A549 treated with CpdA at 1 μM for 4 hours (cell line): ENCODE data around the gene POLR2A. TPM values are rescaled to one million over a fixed set of nuclear protein-coding genes. Genes with fewer than 3 reads are reported as not detected.

Source experiments
- total RNA-seq: library from RNA; stranded (reverse); fragments of 200-300 nt; extraction: Qiagen RNA extraction; gene quantifications from 5 replicates; pipeline ENCODE4 v1.2.3, GENCODE V29; 2022; ENCODE audit warnings: low read depth

Gene POLR2A
- total RNA-seq, result 74.3 to 88.3 TPM (median 80.0 TPM) in 5 replicates

GRCh38 chr17:7484067-7484918, at the start of gene POLR2A:
TSS of gene POLR2A (plus strand) at chr17:7484366.

GRCh38 chr17:7439462-7440112, 44.6 kb upstream of the POLR2A start, which contains the start of gene FGF11:
TSS of gene FGF11 (plus strand) at chr17:7439512. CDS start at chr17:7439621, 109 bp downstream.

GRCh38 chr17:7444682-7445618, 39.2 kb upstream of the POLR2A start, which contains the start of gene CHRNB1:
TSS of gene CHRNB1 (plus strand) at chr17:7445061. CDS start at chr17:7445128, 67 bp downstream.

GRCh38 chr17:7479213-7480088, 4.7 kb upstream of the POLR2A start, which contains the start of gene ZBTB4:
TSS of gene ZBTB4 (minus strand) at chr17:7479631. CDS start at chr17:7466801, 12,830 bp downstream.

GRCh38 chr17:7481275-7481674, 2.9 kb upstream of the POLR2A start, which contains the start of gene SLC35G6:
TSS of gene SLC35G6 (plus strand) at chr17:7481446. CDS start at chr17:7481517, 71 bp downstream.

GRCh38 chr17:7548585-7549400, 64.6 kb downstream of the POLR2A start, which contains the start of gene TNFSF12:
TSS of gene TNFSF12 (plus strand) at chr17:7549058. CDS start at chr17:7549154, 96 bp downstream.

Other genes starting within 250 kb of the POLR2A start
- 28.0 to 42.0 TPM (median 34.1 TPM) in 5 replicates for gene DVL2, start 249.8 kb upstream of the POLR2A start, total RNA-seq
- gene PHF23, start 244.9 kb upstream of the POLR2A start, total RNA-seq, result 83.9 to 111 TPM (median 93.1 TPM) in 5 replicates
- 651 to 801 TPM (median 727 TPM) in 5 replicates for gene GABARAP, start 241.9 kb upstream of the POLR2A start, total RNA-seq
- 214 to 254 TPM (median 242 TPM) in 5 replicates for gene CTDNEP1, start 232.6 kb upstream of the POLR2A start, total RNA-seq
- 117 to 137 TPM (median 127 TPM) in 5 replicates for gene ELP5, start 232.2 kb upstream of the POLR2A start, total RNA-seq
- gene CLDN7, start 221.9 kb upstream of the POLR2A start, total RNA-seq, result 0.54 to 0.90 TPM (median 0.62 TPM) in 5 replicates
- 0.13 to 0.29 TPM (median 0.24 TPM) in 5 replicates for gene SLC2A4, start 202.6 kb upstream of the POLR2A start, total RNA-seq
- gene YBX2, start 189.7 kb upstream of the POLR2A start, total RNA-seq, result 0.45 to 0.97 TPM (median 0.60 TPM) in 4 of 5 replicates, not detected in the other
- 1,623 to 1,819 TPM (median 1,736 TPM) in 5 replicates for gene EIF5A, start 176.7 kb upstream of the POLR2A start, total RNA-seq
- 91.6 to 105 TPM (median 99.8 TPM) in 5 replicates for gene GPS2, start 169.0 kb upstream of the POLR2A start, total RNA-seq
- gene NEURL4, start 155.0 kb upstream of the POLR2A start, total RNA-seq, result 24.3 to 33.5 TPM (median 29.7 TPM) in 5 replicates
- gene ACAP1, start 147.8 kb upstream of the POLR2A start, total RNA-seq, result 1.9 to 7.2 TPM (median 3.1 TPM) in 5 replicates
- gene KCTD11, start 132.2 kb upstream of the POLR2A start, total RNA-seq, result 11.9 to 16.4 TPM (median 13.3 TPM) in 5 replicates
- gene TMEM95, start 129.2 kb upstream of the POLR2A start, total RNA-seq, result not detected in 5 replicates
- 1.5 to 2.4 TPM (median 1.8 TPM) in 5 replicates for gene TNK1, start 103.3 kb upstream of the POLR2A start, total RNA-seq
- gene PLSCR3, start 89.8 kb upstream of the POLR2A start, total RNA-seq, result 36.7 to 43.5 TPM (median 37.7 TPM) in 5 replicates
- 181 to 224 TPM (median 197 TPM) in 5 replicates for gene TMEM256, start 80.3 kb upstream of the POLR2A start, total RNA-seq
- 14.2 to 20.2 TPM (median 17.0 TPM) in 5 replicates for gene NLGN2, start 76.5 kb upstream of the POLR2A start, total RNA-seq
- gene SPEM1, start 64.0 kb upstream of the POLR2A start, total RNA-seq, result 0.09 TPM in 1 of 5 replicates, not detected in the others
- gene SPEM2, start 58.8 kb upstream of the POLR2A start, total RNA-seq, result 0.10 to 0.14 TPM in 2 of 5 replicates, not detected in the others
- 0.01 to 0.04 TPM in 2 of 5 replicates, not detected in the others for gene SPEM3, start 55.5 kb upstream of the POLR2A start, total RNA-seq
- gene TMEM102, start 48.9 kb upstream of the POLR2A start, total RNA-seq, result 9.6 to 14.5 TPM (median 13.1 TPM) in 5 replicates
- 0.99 to 1.4 TPM (median 1.4 TPM) in 5 replicates for gene FGF11, start 44.9 kb upstream of the POLR2A start, total RNA-seq
- 4.7 to 7.6 TPM (median 7.2 TPM) in 5 replicates for gene CHRNB1, start 39.3 kb upstream of the POLR2A start, total RNA-seq
- gene ZBTB4, start 4.7 kb upstream of the POLR2A start, total RNA-seq, result 20.0 to 25.5 TPM (median 23.1 TPM) in 5 replicates
- not detected in 5 replicates for gene SLC35G6, start 2.9 kb upstream of the POLR2A start, total RNA-seq
- 9.6 to 13.5 TPM (median 10.4 TPM) in 5 replicates for gene TNFSF12, start 64.7 kb downstream of the POLR2A start, total RNA-seq
- gene TNFSF13, start 74.4 kb downstream of the POLR2A start, total RNA-seq, result 0.61 to 1.9 TPM (median 1.3 TPM) in 5 replicates
- 94.4 to 114 TPM (median 102 TPM) in 5 replicates for gene SENP3, start 77.6 kb downstream of the POLR2A start, total RNA-seq
- 34.0 to 42.9 TPM (median 36.5 TPM) in 5 replicates for gene CD68, start 95.3 kb downstream of the POLR2A start, total RNA-seq
- 116 to 133 TPM (median 120 TPM) in 5 replicates for gene MPDU1, start 99.5 kb downstream of the POLR2A start, total RNA-seq
- gene SOX15, start 105.7 kb downstream of the POLR2A start, total RNA-seq, result 0.22 to 0.72 TPM (median 0.37 TPM) in 5 replicates
- gene FXR2, start 130.5 kb downstream of the POLR2A start, total RNA-seq, result 54.7 to 68.2 TPM (median 61.0 TPM) in 5 replicates
- gene SAT2, start 143.5 kb downstream of the POLR2A start, total RNA-seq, result 81.2 to 99.2 TPM (median 91.7 TPM) in 5 replicates
- 0.68 to 1.0 TPM (median 0.73 TPM) in 5 replicates for gene SHBG, start 145.8 kb downstream of the POLR2A start, total RNA-seq
- 0.16 to 0.33 TPM (median 0.26 TPM) in 4 of 5 replicates, not detected in the other for gene ATP1B2, start 166.6 kb downstream of the POLR2A start, total RNA-seq
- gene TP53, start 203.1 kb downstream of the POLR2A start, total RNA-seq, result 48.7 to 61.6 TPM (median 55.2 TPM) in 5 replicates
- 33.9 to 50.3 TPM (median 47.7 TPM) in 5 replicates for gene WRAP53, start 204.1 kb downstream of the POLR2A start, total RNA-seq
- gene EFNB3, start 220.8 kb downstream of the POLR2A start, total RNA-seq, result 1.0 to 1.7 TPM (median 1.4 TPM) in 5 replicates
- 0.01 to 0.03 TPM in 2 of 5 replicates, not detected in the others for gene DNAH2, start 233.4 kb downstream of the POLR2A start, total RNA-seq